Fibroblast of the aortic adventitia (primary cell): ENCODE results near the gene ZNF782. TPM values are rescaled to one million over a fixed set of nuclear protein-coding genes. Genes with fewer than 3 reads are reported as not detected.
"Not testable (repeated sequence)": the region's sequence is repeated elsewhere in the genome, so short reads cannot be mapped to it uniquely, and the experiment has no call there.

Source experiments
- DNase-seq: peaks from one replicate; pipeline ENCODE4 v3.0.0-alpha.2; 2010; ENCODE audit warnings: low read depth
- H3K4me3 ChIP-seq: 2 replicates; pipeline ENCODE4 v1.5.1; 2011; ENCODE audit warnings: low read depth, mild to moderate bottlenecking, control low read depth, low read length, moderate library complexity
- total RNA-seq: library from RNA; depleted of rRNA; stranded (reverse); fragments of >200 nt; gene quantifications from 2 replicates; pipeline ENCODE4 v1.2.3, GENCODE V29; 2012; ENCODE audit warnings: low replicate concordance
- TF ChIP-seq, protein P1 (sequence below): IDR thresholded peaks from 2 replicates; pipeline ENCODE4 v1.5.1; 2011; ENCODE audit warnings: mild to moderate bottlenecking, low read length, control low read depth, inconsistent platforms; ENCODE audit not compliant: insufficient read depth

ZNF782 gene
- total RNA-seq, 1 donor, result 7.1 TPM

DNA sequence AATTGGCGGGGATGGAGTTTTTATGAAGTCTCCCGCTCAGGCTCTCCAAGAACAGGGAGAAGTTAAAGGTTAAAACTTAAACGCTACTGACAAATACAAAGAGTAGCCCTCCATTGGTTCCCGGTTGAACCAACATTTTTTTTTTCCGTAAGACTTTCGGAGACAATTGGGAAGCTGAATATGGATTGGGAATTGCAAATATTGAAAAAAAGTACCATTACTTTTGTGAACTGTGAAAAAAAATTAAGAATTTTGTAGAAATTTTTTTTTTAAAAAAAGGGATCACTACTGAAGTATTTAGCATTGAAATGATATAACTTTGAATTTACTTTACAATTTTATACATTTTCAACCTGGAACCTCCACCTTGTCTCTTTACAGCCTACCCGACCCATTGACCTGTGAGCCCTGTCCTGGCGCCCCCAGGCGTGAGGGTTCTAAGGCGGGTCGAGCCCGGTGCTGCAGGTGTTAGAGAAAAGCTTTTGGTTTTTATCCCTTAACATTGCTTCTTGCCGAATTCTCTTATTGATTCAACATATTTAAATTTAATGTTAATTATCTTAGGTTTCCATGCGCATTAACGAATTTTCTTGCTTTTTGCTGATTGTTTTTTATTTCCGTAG, 448 bp upstream of the ZNF782 start:
- TF ChIP-seq, protein P1, sequence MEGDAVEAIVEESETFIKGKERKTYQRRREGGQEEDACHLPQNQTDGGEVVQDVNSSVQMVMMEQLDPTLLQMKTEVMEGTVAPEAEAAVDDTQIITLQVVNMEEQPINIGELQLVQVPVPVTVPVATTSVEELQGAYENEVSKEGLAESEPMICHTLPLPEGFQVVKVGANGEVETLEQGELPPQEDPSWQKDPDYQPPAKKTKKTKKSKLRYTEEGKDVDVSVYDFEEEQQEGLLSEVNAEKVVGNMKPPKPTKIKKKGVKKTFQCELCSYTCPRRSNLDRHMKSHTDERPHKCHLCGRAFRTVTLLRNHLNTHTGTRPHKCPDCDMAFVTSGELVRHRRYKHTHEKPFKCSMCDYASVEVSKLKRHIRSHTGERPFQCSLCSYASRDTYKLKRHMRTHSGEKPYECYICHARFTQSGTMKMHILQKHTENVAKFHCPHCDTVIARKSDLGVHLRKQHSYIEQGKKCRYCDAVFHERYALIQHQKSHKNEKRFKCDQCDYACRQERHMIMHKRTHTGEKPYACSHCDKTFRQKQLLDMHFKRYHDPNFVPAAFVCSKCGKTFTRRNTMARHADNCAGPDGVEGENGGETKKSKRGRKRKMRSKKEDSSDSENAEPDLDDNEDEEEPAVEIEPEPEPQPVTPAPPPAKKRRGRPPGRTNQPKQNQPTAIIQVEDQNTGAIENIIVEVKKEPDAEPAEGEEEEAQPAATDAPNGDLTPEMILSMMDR, result no peak
- no peak for DNase-seq
- H3K4me3 ChIP-seq, result peak overlapping the region; percentile 83

DNA sequence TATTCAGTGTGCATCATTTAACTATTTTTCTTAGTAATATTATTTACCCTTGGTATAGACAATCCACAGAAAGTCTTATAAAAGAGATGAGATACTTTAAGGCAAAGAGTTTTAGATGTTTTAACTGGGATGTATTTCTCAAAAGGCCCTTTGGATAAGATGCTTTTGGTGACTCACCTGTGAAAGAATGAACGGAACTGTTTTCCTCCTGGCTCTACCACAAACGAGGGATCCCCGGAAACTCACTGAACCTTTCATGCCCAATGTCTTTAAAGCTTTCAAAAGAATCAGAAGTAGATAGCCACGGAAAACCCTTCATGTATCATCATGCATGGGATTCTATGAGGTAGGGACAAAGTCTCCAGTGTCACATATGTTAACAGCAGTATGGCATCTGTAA, 1.6 kb downstream of the ZNF782 start:
- TF ChIP-seq, protein P1, result no peak
- DNase-seq, result no peak
- peak overlapping the region; percentile 83 for H3K4me3 ChIP-seq

DNA sequence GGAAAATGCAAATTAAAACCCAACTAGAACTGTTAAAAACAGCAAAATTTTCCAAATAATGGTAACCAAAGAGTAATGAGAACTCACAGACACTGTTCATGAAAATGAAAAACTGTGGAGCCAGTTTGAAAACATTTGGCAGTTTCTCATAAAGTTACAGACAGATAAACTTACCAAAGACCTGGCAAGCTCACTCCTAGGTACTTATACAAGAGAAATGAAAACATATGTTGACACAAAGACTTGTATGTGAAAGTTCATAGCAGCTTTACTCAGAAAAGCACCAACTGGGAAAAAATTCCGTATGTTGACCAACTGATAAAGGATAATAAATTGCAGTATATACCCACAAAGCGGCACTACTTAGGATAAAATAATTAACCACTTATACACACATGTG, 10.3 kb downstream of the ZNF782 start:
- H3K4me3 ChIP-seq, result no peak overlapping the region
- TF ChIP-seq, protein P1, result no peak
- peak; percentile 23 for DNase-seq

DNA sequence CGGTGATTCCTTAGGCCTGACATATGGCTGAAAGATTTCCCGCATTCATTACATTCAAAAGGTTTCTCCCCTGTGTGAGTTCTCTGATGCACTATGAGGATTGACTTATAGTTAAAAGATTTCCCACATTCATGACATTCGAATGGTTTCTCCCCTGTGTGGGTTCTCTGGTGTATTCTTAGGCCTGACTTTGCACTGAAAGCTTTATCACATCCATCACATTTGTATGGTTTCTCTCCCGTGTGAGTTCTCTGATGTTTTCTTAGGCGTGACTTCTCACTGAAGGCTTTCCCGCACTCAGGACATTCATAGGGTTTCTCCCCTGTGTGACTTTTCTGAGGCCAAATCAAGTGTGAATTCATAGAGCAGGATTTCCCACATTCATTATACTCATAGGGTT, 35.8 kb downstream of the ZNF782 start:
- peak; percentile 1 for DNase-seq
- TF ChIP-seq, protein P1, result no peak
- H3K4me3 ChIP-seq, result no peak overlapping the region

DNA sequence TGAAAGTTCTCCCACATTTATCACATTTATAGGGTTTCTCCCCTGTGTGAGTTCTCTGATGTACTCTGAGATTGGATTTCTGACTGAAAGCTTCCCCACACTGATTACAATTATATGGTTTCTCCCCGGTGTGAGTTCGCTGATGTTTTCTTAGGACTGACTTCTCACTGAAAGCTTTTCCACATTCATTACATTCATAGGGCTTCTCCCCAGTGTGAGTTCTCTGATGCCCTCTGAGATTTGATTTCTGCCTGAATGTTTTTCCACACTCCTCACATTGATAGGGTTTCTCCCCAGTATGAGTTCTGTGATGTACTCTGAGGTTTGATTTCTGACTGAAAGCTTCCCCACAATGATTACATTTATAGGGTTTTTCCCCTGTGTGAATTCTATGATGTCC, 36.3 kb downstream of the ZNF782 start:
- TF ChIP-seq, protein P1, result no peak
- H3K4me3 ChIP-seq, result no peak overlapping the region
- no peak for DNase-seq

DNA sequence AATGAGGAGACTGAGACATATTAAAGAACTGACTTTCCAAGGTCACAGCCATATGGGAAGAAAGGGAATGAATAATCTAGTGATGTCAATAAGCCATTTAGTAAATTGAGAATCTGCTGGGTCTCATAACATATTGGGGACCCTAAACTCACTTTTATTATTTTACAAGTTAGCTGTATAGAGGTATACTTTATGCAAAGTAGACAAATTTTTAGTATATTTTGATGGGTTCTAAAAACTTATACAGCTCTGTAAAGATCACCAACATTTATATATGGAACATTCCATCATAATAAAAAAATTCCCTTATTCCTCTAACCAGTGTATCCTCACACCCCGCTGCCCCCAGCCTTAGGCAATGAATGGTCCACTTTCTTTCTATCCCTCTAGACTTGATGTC, 40.7 kb downstream of the ZNF782 start:
- DNase-seq, result no peak
- H3K4me3 ChIP-seq, result no peak overlapping the region
- TF ChIP-seq, protein P1, result no peak

DNA sequence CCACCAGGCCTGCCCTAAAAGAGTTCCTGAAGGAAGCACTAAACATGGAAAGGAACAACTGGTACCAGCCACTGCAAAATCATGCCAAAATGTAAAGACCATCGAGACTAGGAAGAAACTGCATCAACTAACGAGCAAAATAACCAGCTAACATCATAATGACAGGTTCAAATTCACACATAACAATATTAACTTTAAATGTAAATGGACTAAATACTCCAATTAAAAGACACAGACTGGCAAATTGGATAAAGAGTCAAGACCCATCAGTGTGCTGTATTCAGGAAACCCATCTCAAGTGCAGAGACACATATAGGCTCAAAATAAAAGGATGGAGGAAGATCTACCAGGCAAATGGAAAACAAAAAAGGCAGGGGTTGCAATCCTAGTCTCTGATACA, 55.4 kb downstream of the ZNF782 start:
- not testable (repeated sequence) for H3K4me3 ChIP-seq, DNase-seq
